ENCODE measurements around the gene GIT1.

The GIT1 gene

GRCh38 chr17:29608986-29609385 is 19.5 kb upstream of the GIT1 start:
- H3K79me2 ChIP-seq (ENCODE audit: insufficient read depth, low read depth): no peaks in the 10 kb centered on the region
- H3K27ac ChIP-seq: no peak overlapping the region
- no peak overlapping the region for H2AFZ ChIP-seq (ENCODE audit: low read depth)
- no peaks in the 10 kb centered on the region for H3K27me3 ChIP-seq (ENCODE audit: insufficient read depth, low read depth)
- no peak overlapping the region for H3K4me3 ChIP-seq (IDR thresholded peaks at IDR 0.05; ENCODE audit: insufficient read depth, low read depth, low read length)
- H4K20me1 ChIP-seq (ENCODE audit: insufficient read depth): no peaks in the 10 kb centered on the region
- H3K4me1 ChIP-seq (ENCODE audit: low read depth, poor library complexity, severe bottlenecking): peaks cover 8% of the 10 kb centered on the region
- no peak for TF ChIP-seq CTCF (conservative IDR thresholded peaks at IDR 0.05; ENCODE audit: low read depth, low read length)
- H3K4me2 ChIP-seq: no peak overlapping the region
- no peaks in the 10 kb centered on the region for H3K36me3 ChIP-seq (ENCODE audit: insufficient read depth)
- no peak overlapping the region for H3K9ac ChIP-seq

- Histone ChIP-seq H3K9ac (no peak overlapping the region), H3K27ac (no peak overlapping the region), H3K4me2 (no peak overlapping the region)
These were observed 18.2 kb upstream of the GIT1 start for GRCh38 chr17:29607557-29608195.

GRCh38 chr17:29603109-29603674 is 13.7 kb upstream of the GIT1 start:
- Histone ChIP-seq H3K27ac (no peak overlapping the region), H3K4me3 (IDR thresholded peaks at IDR 0.05; ENCODE audit: insufficient read depth, low read depth, low read length) (no peak overlapping the region), H3K4me1 (ENCODE audit: low read depth, poor library complexity, severe bottlenecking) (peaks cover 18% of the 10 kb centered on the region), H3K79me2 (ENCODE audit: insufficient read depth, low read depth) (no peaks in the 10 kb centered on the region), H2AFZ (ENCODE audit: low read depth) (no peak overlapping the region), H3K27me3 (ENCODE audit: insufficient read depth, low read depth) (no peaks in the 10 kb centered on the region), H3K36me3 (ENCODE audit: insufficient read depth) (no peaks in the 10 kb centered on the region), H3K9ac (no peak overlapping the region), H3K4me2 (no peak overlapping the region), H4K20me1 (ENCODE audit: insufficient read depth) (no peaks in the 10 kb centered on the region)
- no peak for TF ChIP-seq CTCF (conservative IDR thresholded peaks at IDR 0.05; ENCODE audit: low read depth, low read length)

More at GRCh38 chr17:29607557-29608195, 18.2 kb upstream of the GIT1 start:
- no peaks in the 10 kb centered on the region for H3K79me2 ChIP-seq (ENCODE audit: insufficient read depth, low read depth)
- no peak overlapping the region for H2AFZ ChIP-seq (ENCODE audit: low read depth)
- H3K4me1 ChIP-seq (ENCODE audit: low read depth, poor library complexity, severe bottlenecking): no peaks in the 10 kb centered on the region
- H3K36me3 ChIP-seq (ENCODE audit: insufficient read depth): no peaks in the 10 kb centered on the region
- no peak overlapping the region for H3K4me3 ChIP-seq (IDR thresholded peaks at IDR 0.05; ENCODE audit: insufficient read depth, low read depth, low read length)
- H3K27me3 ChIP-seq (ENCODE audit: insufficient read depth, low read depth): no peaks in the 10 kb centered on the region
- no peaks in the 10 kb centered on the region for H4K20me1 ChIP-seq (ENCODE audit: insufficient read depth)
- TF ChIP-seq CTCF (conservative IDR thresholded peaks at IDR 0.05; ENCODE audit: low read depth, low read length): no peak

GRCh38 chr17:29597361-29598172 is 8.1 kb upstream of the GIT1 start:
- Histone ChIP-seq H3K27ac (no peak overlapping the region), H3K27me3 (ENCODE audit: insufficient read depth, low read depth) (no peaks in the 10 kb centered on the region), H3K4me2 (no peak overlapping the region), H3K4me1 (ENCODE audit: low read depth, poor library complexity, severe bottlenecking) (peaks cover 27% of the 10 kb centered on the region), H3K79me2 (ENCODE audit: insufficient read depth, low read depth) (no peaks in the 10 kb centered on the region), H3K4me3 (IDR thresholded peaks at IDR 0.05; ENCODE audit: insufficient read depth, low read depth, low read length) (no peak overlapping the region), H3K36me3 (ENCODE audit: insufficient read depth) (no peaks in the 10 kb centered on the region), H3K9ac (no peak overlapping the region), H2AFZ (ENCODE audit: low read depth) (no peak overlapping the region), H4K20me1 (ENCODE audit: insufficient read depth) (no peaks in the 10 kb centered on the region)
- no peak for TF ChIP-seq CTCF (conservative IDR thresholded peaks at IDR 0.05; ENCODE audit: low read depth, low read length)

Measured in KMS-11 (cell line).